H1 (cell line): ENCODE measurements around the gene STK16. TPM values are rescaled to one million over a fixed set of nuclear protein-coding genes. Genes with fewer than 3 reads are reported as not detected.

Experiments
- ASH2L ChIP-seq: fragments of 200-600, 300-600 bp; sonication (generic); IDR thresholded peaks from one replicate; pipeline ENCODE4 v1.7.1; 2017; ENCODE audit warnings: low read length
- BACH1 ChIP-seq: IDR thresholded peaks from 2 replicates; pipeline ENCODE4 v1.6.1; 2012; ENCODE audit warnings: low read length, improper control_type of control experiment
- BCL11A ChIP-seq, 2 experiments: IDR thresholded peaks; one replicate each; pipeline ENCODE4 v1.6.1; 2011; ENCODE audit warnings: low read depth in 2 of 2, low read length in 2 of 2, mild to moderate bottlenecking in 2 of 2
- CBX8 ChIP-seq: fragments of 300-800, 300-1000 bp; sonication (generic); IDR thresholded peaks from 2 replicates; pipeline ENCODE4 v1.7.1; 2016; ENCODE audit warnings: low read depth, low read length, borderline replicate concordance
- CEBPB ChIP-seq: IDR thresholded peaks from 2 replicates; pipeline ENCODE4 v1.6.1; 2012; ENCODE audit warnings: low read depth, low read length
- CHD2 ChIP-seq: IDR thresholded peaks from 2 replicates; pipeline ENCODE4 v1.6.1; 2012; ENCODE audit warnings: low read length, improper control_type of control experiment
- EZH2 ChIP-seq: fragments of 200-600 bp; sonication (generic); IDR thresholded peaks from 2 replicates; pipeline ENCODE4 v1.7.1; 2012; ENCODE audit warnings: low read depth, mild to moderate bottlenecking, moderate library complexity, low read length, inconsistent platforms; ENCODE audit not compliant: severe bottlenecking
- GABPA ChIP-seq: IDR thresholded peaks from 2 replicates; pipeline ENCODE4 v1.6.1; 2011; ENCODE audit warnings: mild to moderate bottlenecking, low read length, moderate library complexity, borderline replicate concordance; ENCODE audit not compliant: insufficient read depth
- HDAC2 ChIP-seq, 2 experiments: fragments of 300-600 bp in 1 of 2; sonication (generic) in 1 of 2; IDR thresholded peaks; 2 replicates each; pipeline ENCODE4 v1.6.1; 2011 to 2012; ENCODE audit warnings: low read depth in 2 of 2, low read length in 2 of 2, mild to moderate bottlenecking in 2 of 2, moderate library complexity in 2 of 2, borderline replicate concordance in 1 of 2, inconsistent platforms in 1 of 2
- KDM1A ChIP-seq: fragments of 200-600, 300-600 bp; sonication (generic); IDR thresholded peaks from 2 replicates; pipeline ENCODE4 v1.7.1; 2016; ENCODE audit warnings: mild to moderate bottlenecking, low read length, borderline replicate concordance
- KDM4A ChIP-seq: IDR thresholded peaks from one replicate; pipeline ENCODE4 v1.7.1; 2012; ENCODE audit warnings: low read depth, mild to moderate bottlenecking, moderate library complexity, low read length, inconsistent platforms; ENCODE audit not compliant: severe bottlenecking
- NANOG ChIP-seq: IDR thresholded peaks from 2 replicates; pipeline ENCODE4 v1.6.1; 2011; ENCODE audit warnings: low read length, low read depth, mild to moderate bottlenecking, inconsistent platforms; ENCODE audit not compliant: insufficient read depth, poor library complexity, severe bottlenecking
- NRF1 ChIP-seq: IDR thresholded peaks from 2 replicates; pipeline ENCODE4 v1.6.1; 2011; ENCODE audit warnings: mild to moderate bottlenecking, low read depth, low read length, improper control_type of control experiment
- POLR2A ChIP-seq, 2 experiments: IDR thresholded peaks; 1 replicate in 1 of 2; 2 replicates in 1 of 2; pipeline ENCODE4 v1.6.1; 2011; ENCODE audit warnings: low read depth in 2 of 2, low read length in 2 of 2, mild to moderate bottlenecking in 2 of 2; ENCODE audit errors: control extremely low read depth in 1 of 2
- POLR2AphosphoS5 ChIP-seq: IDR thresholded peaks from 2 replicates; pipeline ENCODE4 v1.6.1; 2011; ENCODE audit warnings: low read depth, low read length
- RAD21 ChIP-seq, 2 experiments: IDR thresholded peaks in 1 of 2; conservative IDR thresholded peaks in 1 of 2; 2 replicates each; pipeline ENCODE4 v1.6.1; 2011; ENCODE audit warnings: low read depth in 2 of 2, low read length in 2 of 2, improper control_type of control experiment in 1 of 2, inconsistent platforms in 1 of 2, mild to moderate bottlenecking in 1 of 2, moderate library complexity in 1 of 2
- RBBP5 ChIP-seq: IDR thresholded peaks from 2 replicates; pipeline ENCODE4 v1.7.1; 2012; ENCODE audit warnings: low read depth, mild to moderate bottlenecking, inconsistent platforms, low read length, moderate library complexity, borderline replicate concordance
- SAP30 ChIP-seq: fragments of 300-600 bp; sonication (generic); IDR thresholded peaks from 2 replicates; pipeline ENCODE4 v1.7.1; 2012; ENCODE audit warnings: low read length, moderate library complexity, mild to moderate bottlenecking, inconsistent platforms; ENCODE audit not compliant: insufficient read depth, insufficient replicate concordance
- SIX5 ChIP-seq: IDR thresholded peaks from 2 replicates; pipeline ENCODE4 v1.6.1; 2011; ENCODE audit warnings: mild to moderate bottlenecking, low read depth, low read length
- SP1 ChIP-seq: IDR thresholded peaks from 2 replicates; pipeline ENCODE4 v1.6.1; 2011; ENCODE audit warnings: low read depth, low read length
- SP2 ChIP-seq: IDR thresholded peaks from 2 replicates; pipeline ENCODE4 v1.6.1; 2012; ENCODE audit warnings: mild to moderate bottlenecking, low read length, inconsistent platforms
- SP4 ChIP-seq: IDR thresholded peaks from 2 replicates; pipeline ENCODE4 v1.6.1; 2012; ENCODE audit warnings: low read length, inconsistent platforms
- SRF ChIP-seq: IDR thresholded peaks from 2 replicates; pipeline ENCODE4 v1.6.1; 2011; ENCODE audit warnings: mild to moderate bottlenecking, low read depth, low read length, moderate library complexity
- YY1 ChIP-seq: IDR thresholded peaks from 2 replicates; pipeline ENCODE4 v1.6.1; 2011; ENCODE audit warnings: low read depth, mild to moderate bottlenecking, low read length
- polyA plus RNA-seq, 7 experiments: library from polyadenylated mRNA; depleted of rRNA in 3 of 7; stranded (reverse) in 5 of 7; unstranded in 2 of 7; fragments of >200 nt in 5 of 7; fragments of 200-250 nt in 2 of 7; gene quantifications; 1 replicate in 5 of 7; 2 replicates in 1 of 7; 4 replicates in 1 of 7; pipeline versions ENCODE4 v1.2.1 to v1.2.3, GENCODE V29; 2011 to 2013; ENCODE audit warnings: missing spikeins in 2 of 7, mixed read lengths in 2 of 7
- total RNA-seq: library from RNA; stranded (reverse); fragmentation: NEBNext Ultra II Directional; extraction: Animal tissue kit (Norgen Biotek cat#: 25700); gene quantifications from 2 replicates; pipeline ENCODE4 v1.2.1, GENCODE V29; 2021
- TF ChIP-seq, protein P1 (sequence below): IDR thresholded peaks from 2 replicates; pipeline ENCODE4 v1.6.1; 2012; ENCODE audit warnings: inconsistent platforms

Gene STK16
- total and polyA plus RNA-seq, 2 of the 8 experiments (the other 6 are each of a cell fraction or from before 2014, with no cell fraction given): 21.3 to 51.4 TPM

DNA sequence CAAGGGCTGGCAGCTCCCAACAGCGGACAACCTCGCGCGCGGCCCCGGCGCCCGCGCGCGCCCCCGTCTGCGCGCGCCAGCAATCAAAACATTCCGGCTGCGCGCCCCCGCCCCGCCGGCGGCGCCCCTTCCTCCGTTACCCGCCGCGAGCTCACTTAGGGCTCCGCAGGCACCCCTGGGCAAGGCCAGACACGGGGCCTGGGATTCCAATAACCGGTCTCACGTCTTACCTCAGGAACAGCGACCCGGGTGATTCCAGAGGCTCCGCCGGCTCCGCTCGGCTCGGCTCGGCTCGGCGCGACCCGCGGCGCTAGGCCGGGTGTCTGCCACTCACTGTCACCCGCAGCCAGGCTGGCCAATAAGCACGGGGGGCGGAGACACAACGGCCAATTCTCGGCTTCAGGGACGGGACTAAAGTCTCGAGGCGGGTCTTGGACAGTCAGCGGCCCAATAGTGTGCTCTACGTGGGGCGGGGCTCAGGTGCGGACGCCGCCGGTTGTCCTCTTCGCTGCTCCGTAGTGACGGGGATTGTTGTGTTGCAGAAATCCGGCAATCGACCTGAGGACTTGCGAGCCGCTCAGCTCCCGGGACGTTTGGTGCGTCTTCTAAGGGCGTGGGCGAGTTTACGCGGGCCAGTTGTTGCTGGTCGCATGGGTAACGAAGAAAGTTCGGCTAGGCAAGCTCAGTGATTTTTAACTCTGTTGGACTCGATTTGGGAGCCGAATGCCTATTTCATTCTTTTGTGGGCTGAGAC, 15.8 kb upstream of the STK16 start, which contains the start of the genes ANKZF1 and ATG9A (continued):
- TF ChIP-seq KDM1A (no peak), CHD2 (peak; percentile 91), RAD21 (IDR thresholded peaks at IDR 0.05 in 1 of 2, conservative IDR thresholded peaks at IDR 0.05 in 1 of 2; ENCODE audit: low read depth in 2 of 2, low read length in 2 of 2) (peak in 1 of 2 experiments; percentile 6; a peak in 1 of 4 replicates), CBX8 (no peak), SP1 (peak; percentile 97), NANOG (no peak), SRF (no peak), BCL11A (IDR thresholded peaks at IDR 0.05; ENCODE audit: low read depth in 2 of 2, low read length in 2 of 2) (no peak), NRF1 (0 out of 2 replicates have a peak, but pooled peaks have one; percentile 8), EZH2 (no peak), KDM4A (peak; percentile 86), RBBP5 (peak; percentile 26; the same call in 1 of the 2 replicates), SP2 (peak; percentile 67; the same call in 1 of the 2 replicates), ASH2L (peak; percentile 48), SIX5 (no peak), POLR2A (IDR thresholded peaks at IDR 0.05; ENCODE audit: control extremely low read depth in 1 of 2, low read depth in 2 of 2, low read length in 2 of 2) (peak; percentile 79 to 90), BACH1 (peak; percentile 10; the same call in 1 of the 2 replicates), HDAC2 (IDR thresholded peaks at IDR 0.05; ENCODE audit: borderline replicate concordance in 1 of 2, low read depth in 2 of 2, low read length in 2 of 2) (no peak), YY1 (no peak), CEBPB (no peak), GABPA (no peak), SP4 (peak; percentile 97), SAP30 (peak; percentile 78), POLR2AphosphoS5 (peak; percentile 82)
- TF ChIP-seq, protein P1, sequence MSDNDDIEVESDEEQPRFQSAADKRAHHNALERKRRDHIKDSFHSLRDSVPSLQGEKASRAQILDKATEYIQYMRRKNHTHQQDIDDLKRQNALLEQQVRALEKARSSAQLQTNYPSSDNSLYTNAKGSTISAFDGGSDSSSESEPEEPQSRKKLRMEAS: peak; percentile 48; the same call in 1 of the 2 replicates
